A172 (cell line): ENCODE results near the gene DUOXA2. TPM values are rescaled to one million over a fixed set of nuclear protein-coding genes. Genes with fewer than 3 reads are reported as not detected.
"Not testable (repeated sequence)": the region's sequence is repeated elsewhere in the genome, so short reads cannot be mapped to it uniquely, and the experiment has no call there.

Source experiments
- DNase-seq: peaks from one replicate; pipeline ENCODE4 v3.0.0-alpha.2; 2015; ENCODE audit warnings: low spot score
- total RNA-seq: library from RNA; depleted of rRNA; stranded (reverse); fragments of >200 nt; shearing (Covaris generic); gene quantifications from 2 replicates; pipeline ENCODE4 v1.2.3, GENCODE V29; 2014

DUOXA2 gene
- total RNA-seq, 1 experiment from 2014 or later, result not detected

- no peak for DNase-seq
Measured at GRCh38 chr15:45095661-45096060, 18.5 kb upstream of the DUOXA2 start.

GRCh38 chr15:45097466-45097865, 16.7 kb upstream of the DUOXA2 start:
- no peak for DNase-seq

- DNase-seq, result no peak
Measured at GRCh38 chr15:45099549-45100165, 14.5 kb upstream of the DUOXA2 start.

GRCh38 chr15:45100884-45101625, 13.1 kb upstream of the DUOXA2 start:
- no peak for DNase-seq

GRCh38 chr15:45101749-45102148, 12.4 kb upstream of the DUOXA2 start:
- no peak for DNase-seq

- DNase-seq, result no peak
Measured at GRCh38 chr15:45102226-45102625, 11.9 kb upstream of the DUOXA2 start.

GRCh38 chr15:45104170-45104569, 10.0 kb upstream of the DUOXA2 start:
- DNase-seq, result not testable (repeated sequence)

GRCh38 chr15:45105586-45105985, 8.5 kb upstream of the DUOXA2 start:
- DNase-seq, result no peak

GRCh38 chr15:45106002-45106790, 7.9 kb upstream of the DUOXA2 start:
- DNase-seq, result no peak

- DNase-seq, result no peak
Measured at GRCh38 chr15:45107941-45108630, 6.0 kb upstream of the DUOXA2 start.

GRCh38 chr15:45110256-45110820, 3.8 kb upstream of the DUOXA2 start:
- no peak for DNase-seq

- no peak for DNase-seq
Measured at GRCh38 chr15:45111390-45112142, 2.6 kb upstream of the DUOXA2 start.

GRCh38 chr15:45112143-45112590, 2.0 kb upstream of the DUOXA2 start:
- no peak for DNase-seq

- DNase-seq, result no peak
Measured at GRCh38 chr15:45112591-45113379, 1.3 kb upstream of the DUOXA2 start.

GRCh38 chr15:45113380-45113990, 641 bp upstream of the DUOXA2 start:
- DNase-seq, result no peak

GRCh38 chr15:45114751-45115085, 592 bp downstream of the DUOXA2 start:
- DNase-seq, result no peak

- DNase-seq, result no peak
Measured at GRCh38 chr15:45115312-45115820, 1.2 kb downstream of the DUOXA2 start.

- DNase-seq, result no peak
Measured at GRCh38 chr15:45116006-45116481, 1.9 kb downstream of the DUOXA2 start.
